HG03097 (cell line): ENCODE measurements around the gene FHDC1.

Source experiments
- ATAC-seq: cut with Tn5 transposase; IDR thresholded peaks from one replicate; pipeline ENCODE4 v1.9.1; 2021; ENCODE audit not compliant: unreplicated experiment, low FRiP score

Gene FHDC1

GRCh38 chr4:152936446-152937335 is 568 bp downstream of the FHDC1 start:
- no peak for ATAC-seq

- no peak for ATAC-seq
Observed at GRCh38 chr4:152937336-152938236, 1.5 kb downstream of the FHDC1 start.

- no peak for ATAC-seq
Observed at GRCh38 chr4:152938237-152938947, 2.3 kb downstream of the FHDC1 start.

- ATAC-seq = no peak
Observed at GRCh38 chr4:152939621-152940020, 3.5 kb downstream of the FHDC1 start.

- no peak for ATAC-seq
Observed at GRCh38 chr4:152940461-152940860, 4.3 kb downstream of the FHDC1 start.

GRCh38 chr4:152941411-152941810 is 5.3 kb downstream of the FHDC1 start:
- ATAC-seq = no peak

GRCh38 chr4:152942346-152942745 is 6.2 kb downstream of the FHDC1 start:
- ATAC-seq = no peak

- ATAC-seq = no peak
Observed at GRCh38 chr4:152943672-152944071, 7.5 kb downstream of the FHDC1 start.

GRCh38 chr4:152944666-152945320 is 8.7 kb downstream of the FHDC1 start:
- ATAC-seq = no peak

- no peak for ATAC-seq
Observed at GRCh38 chr4:152945639-152946038, 9.5 kb downstream of the FHDC1 start.

GRCh38 chr4:152946446-152946845 is 10.3 kb downstream of the FHDC1 start:
- ATAC-seq = no peak

- ATAC-seq = no peak
Observed at GRCh38 chr4:152947311-152947710, 11.2 kb downstream of the FHDC1 start.

- no peak for ATAC-seq
Observed at GRCh38 chr4:152949930-152950329, 13.8 kb downstream of the FHDC1 start.

- ATAC-seq = no peak
Observed at GRCh38 chr4:152950402-152951274, 14.5 kb downstream of the FHDC1 start.

- no peak for ATAC-seq
Observed at GRCh38 chr4:152951348-152951747, 15.2 kb downstream of the FHDC1 start.

- no peak for ATAC-seq
Observed at GRCh38 chr4:152953514-152953913, 17.4 kb downstream of the FHDC1 start.

- ATAC-seq = no peak
Observed at GRCh38 chr4:152954741-152955140, 18.6 kb downstream of the FHDC1 start.

- ATAC-seq = no peak
Observed at GRCh38 chr4:152956147-152956546, 20.0 kb downstream of the FHDC1 start.

- ATAC-seq = no peak
Observed at GRCh38 chr4:152956650-152957436, 20.7 kb downstream of the FHDC1 start.
